Measurements from ENCODE around the gene ADGRF5.

Gene ADGRF5

GRCh38 chr6:46921731-46922130 lies at the start of gene ADGRF5:
Gene ADGRF5, minus strand, starts transcription at chr6:46921938. Its CDS starts 15,176 bp downstream, at chr6:46906762.
- no peak for DNase-seq (ENCODE audit: low read depth in 2 of 3, low spot score in 2 of 3)

- no peak for DNase-seq (ENCODE audit: low read depth in 2 of 3, low spot score in 2 of 3)
Measured at GRCh38 chr6:46969206-46969605, 47.5 kb upstream of the ADGRF5 start.

- no peak for DNase-seq (ENCODE audit: low read depth in 2 of 3, low spot score in 2 of 3)
Measured at GRCh38 chr6:46967826-46968349, 46.1 kb upstream of the ADGRF5 start.

GRCh38 chr6:46964716-46965519 lies 43.2 kb upstream of the ADGRF5 start:
- no peak for DNase-seq (ENCODE audit: low read depth in 2 of 3, low spot score in 2 of 3)

- DNase-seq (ENCODE audit: low read depth in 2 of 3, low spot score in 2 of 3), result no peak
Measured at GRCh38 chr6:46963626-46964025, 41.9 kb upstream of the ADGRF5 start.

GRCh38 chr6:46963039-46963438 lies 41.3 kb upstream of the ADGRF5 start:
- DNase-seq (ENCODE audit: low read depth in 2 of 3, low spot score in 2 of 3), result no peak

GRCh38 chr6:46961711-46962110 lies 40.0 kb upstream of the ADGRF5 start:
- no peak for DNase-seq (ENCODE audit: low read depth in 2 of 3, low spot score in 2 of 3)

GRCh38 chr6:46961232-46961631 lies 39.5 kb upstream of the ADGRF5 start:
- no peak for DNase-seq (ENCODE audit: low read depth in 2 of 3, low spot score in 2 of 3)

GRCh38 chr6:46959419-46959818 lies 37.7 kb upstream of the ADGRF5 start:
- DNase-seq (ENCODE audit: low read depth in 2 of 3, low spot score in 2 of 3), result no peak

GRCh38 chr6:46956409-46956808 lies 34.7 kb upstream of the ADGRF5 start:
- DNase-seq (ENCODE audit: low read depth in 2 of 3, low spot score in 2 of 3), result no peak

GRCh38 chr6:46954837-46955451 lies 33.2 kb upstream of the ADGRF5 start:
- DNase-seq (ENCODE audit: low read depth in 2 of 3, low spot score in 2 of 3), result no peak

- DNase-seq (ENCODE audit: low read depth in 2 of 3, low spot score in 2 of 3), result no peak
Measured at GRCh38 chr6:46953921-46954320, 32.2 kb upstream of the ADGRF5 start.

GRCh38 chr6:46949632-46950280 lies 28.0 kb upstream of the ADGRF5 start:
- no peak for DNase-seq (ENCODE audit: low read depth in 2 of 3, low spot score in 2 of 3)

GRCh38 chr6:46948699-46949098 lies 27.0 kb upstream of the ADGRF5 start:
- DNase-seq (ENCODE audit: low read depth in 2 of 3, low spot score in 2 of 3), result no peak

GRCh38 chr6:46947497-46947896 lies 25.8 kb upstream of the ADGRF5 start:
- no peak for DNase-seq (ENCODE audit: low read depth in 2 of 3, low spot score in 2 of 3)

GRCh38 chr6:46940433-46941226 lies 18.9 kb upstream of the ADGRF5 start:
- no peak for DNase-seq (ENCODE audit: low read depth in 2 of 3, low spot score in 2 of 3)

GRCh38 chr6:46937642-46938041 lies 15.9 kb upstream of the ADGRF5 start:
- DNase-seq (ENCODE audit: low read depth in 2 of 3, low spot score in 2 of 3), result no peak

- DNase-seq (ENCODE audit: low read depth in 2 of 3, low spot score in 2 of 3), result no peak
Measured at GRCh38 chr6:46935687-46936086, 13.9 kb upstream of the ADGRF5 start.

- no peak for DNase-seq (ENCODE audit: low read depth in 2 of 3, low spot score in 2 of 3)
Measured at GRCh38 chr6:46933751-46934150, 12.0 kb upstream of the ADGRF5 start.

GRCh38 chr6:46932526-46933319 lies 11.0 kb upstream of the ADGRF5 start:
- no peak for DNase-seq (ENCODE audit: low read depth in 2 of 3, low spot score in 2 of 3)
